ENCODE measurements around the gene ZNF205.
A peak's percentile ranks its signal among the peaks of the same experiment; 100 is the strongest.

Gene ZNF205

DNA sequence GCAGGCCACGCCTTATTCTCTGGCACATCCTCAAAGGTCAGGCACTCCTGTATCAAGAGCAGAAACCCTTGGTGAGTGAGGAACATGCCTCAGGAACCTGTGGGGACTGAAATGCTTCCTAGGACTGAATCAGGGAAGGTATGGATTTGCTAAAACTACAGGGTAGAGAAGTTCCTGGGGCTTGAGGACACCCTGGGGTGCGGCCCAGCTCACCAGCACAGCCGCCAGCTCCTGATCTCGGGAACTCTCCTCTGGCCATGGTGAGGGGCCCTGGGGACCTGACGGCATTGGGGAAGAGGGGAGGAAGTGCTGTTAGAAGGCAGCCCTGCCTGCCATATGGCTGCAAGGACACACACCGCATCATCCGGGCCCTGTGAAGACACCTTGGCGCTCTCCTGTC, 20.8 kb upstream of the ZNF205 start:
- H3K18ac ChIP-seq (ENCODE audit: low read length): no peak overlapping the region
- no peak for DNase-seq
- H2BK12ac ChIP-seq (ENCODE audit: low read length): no peak overlapping the region
- no peak overlapping the region for H3K4me3 ChIP-seq (ENCODE audit: low read depth, low read length)
- H3K79me1 ChIP-seq (ENCODE audit: low read length): no peaks in the 10 kb centered on the region
- H2AK5ac ChIP-seq (ENCODE audit: low read length): no peak overlapping the region
- no peaks in the 10 kb centered on the region for H3K36me3 ChIP-seq (ENCODE audit: control insufficient read depth in 1 of 2, insufficient read depth in 2 of 2, low read length in 2 of 2)
- H3K4me1 ChIP-seq (ENCODE audit: control insufficient read depth in 1 of 2, insufficient read depth in 2 of 2, low read length in 2 of 2): no peaks in the 10 kb centered on the region
- no peak overlapping the region for H3K9ac ChIP-seq (ENCODE audit: low read length)
- H3K79me2 ChIP-seq (ENCODE audit: control insufficient read depth, insufficient read depth, low read length, poor library complexity): no peaks in the 10 kb centered on the region
- H4K8ac ChIP-seq (ENCODE audit: low read depth, low read length): no peak overlapping the region
- no peak overlapping the region for H2AFZ ChIP-seq (ENCODE audit: insufficient read depth, low read length, poor library complexity)
- no peak overlapping the region for H3K4me2 ChIP-seq (ENCODE audit: low read length)
- WGBS (ENCODE audit: extremely low coverage, insufficient coverage, insufficient read length): no CpG with 5 or more reads among the region's 8 CpGs
- no peaks in the 10 kb centered on the region for H3K27me3 ChIP-seq (ENCODE audit: insufficient read depth, low read length)
- no peak overlapping the region for H3K27ac ChIP-seq (ENCODE audit: low read depth, low read length)
- no peaks in the 10 kb centered on the region for H3K9me3 ChIP-seq (ENCODE audit: insufficient read depth, low read depth, low read length)
- H4K91ac ChIP-seq (ENCODE audit: low read depth, low read length): no peak overlapping the region
- no peak overlapping the region for H2BK120ac ChIP-seq (ENCODE audit: insufficient read depth, low read length, poor library complexity)
- no peak overlapping the region for H3K4ac ChIP-seq (ENCODE audit: low read depth, low read length)
- H3K23ac ChIP-seq (ENCODE audit: low read length): no peak overlapping the region
- H3K14ac ChIP-seq (ENCODE audit: low read length): no peak overlapping the region
- H4K12ac ChIP-seq (ENCODE audit: low read depth, low read length): no peak overlapping the region
- no peak overlapping the region for H2BK5ac ChIP-seq (ENCODE audit: low read depth, low read length, poor library complexity)

DNA sequence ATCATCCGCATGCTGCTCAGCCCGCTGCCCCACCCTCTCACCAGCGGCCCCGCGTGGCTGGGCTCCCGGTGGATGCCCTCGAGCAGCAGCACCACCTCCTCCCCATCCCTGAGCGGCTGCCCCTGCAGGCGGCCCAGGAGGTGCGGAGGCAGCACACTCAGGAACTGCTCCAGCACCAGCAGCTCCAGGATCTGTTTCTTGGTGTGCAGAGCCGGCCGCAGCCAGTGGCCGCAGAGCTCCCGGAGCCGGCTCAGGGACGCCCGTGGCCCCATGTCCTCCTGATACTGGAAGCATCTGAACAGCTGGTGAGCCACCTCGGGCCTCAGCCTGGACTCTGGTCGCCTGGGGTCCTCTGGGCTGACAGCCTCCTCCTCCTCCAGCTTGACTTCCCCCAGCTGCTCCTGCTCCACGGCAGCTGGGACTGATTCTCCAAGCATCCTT, 19.9 kb upstream of the ZNF205 start:
- no peak overlapping the region for H2AK5ac ChIP-seq (ENCODE audit: low read length)
- H2BK5ac ChIP-seq (ENCODE audit: low read depth, low read length, poor library complexity): no peak overlapping the region
- no peak overlapping the region for H3K27ac ChIP-seq (ENCODE audit: low read depth, low read length)
- no peak overlapping the region for H3K4me3 ChIP-seq (ENCODE audit: low read depth, low read length)
- no peaks in the 10 kb centered on the region for H3K4me1 ChIP-seq (ENCODE audit: control insufficient read depth in 1 of 2, insufficient read depth in 2 of 2, low read length in 2 of 2)
- H3K23ac ChIP-seq (ENCODE audit: low read length): no peak overlapping the region
- no peak overlapping the region for H2AFZ ChIP-seq (ENCODE audit: insufficient read depth, low read length, poor library complexity)
- H3K79me2 ChIP-seq (ENCODE audit: control insufficient read depth, insufficient read depth, low read length, poor library complexity): no peaks in the 10 kb centered on the region
- DNase-seq: no peak
- no peak overlapping the region for H3K14ac ChIP-seq (ENCODE audit: low read length)
- no peak overlapping the region for H3K9ac ChIP-seq (ENCODE audit: low read length)
- H3K18ac ChIP-seq (ENCODE audit: low read length): no peak overlapping the region
- H2BK12ac ChIP-seq (ENCODE audit: low read length): no peak overlapping the region
- no peak overlapping the region for H2BK120ac ChIP-seq (ENCODE audit: insufficient read depth, low read length, poor library complexity)
- no CpG with 5 or more reads among the region's 20 CpGs for WGBS (ENCODE audit: extremely low coverage, insufficient coverage, insufficient read length)
- H3K27me3 ChIP-seq (ENCODE audit: insufficient read depth, low read length): no peaks in the 10 kb centered on the region
- H3K36me3 ChIP-seq (ENCODE audit: control insufficient read depth in 1 of 2, insufficient read depth in 2 of 2, low read length in 2 of 2): no peaks in the 10 kb centered on the region
- H3K4ac ChIP-seq (ENCODE audit: low read depth, low read length): no peak overlapping the region
- H3K79me1 ChIP-seq (ENCODE audit: low read length): no peaks in the 10 kb centered on the region
- H4K8ac ChIP-seq (ENCODE audit: low read depth, low read length): no peak overlapping the region
- H4K91ac ChIP-seq (ENCODE audit: low read depth, low read length): no peak overlapping the region
- no peak overlapping the region for H4K12ac ChIP-seq (ENCODE audit: low read depth, low read length)
- H3K9me3 ChIP-seq (ENCODE audit: insufficient read depth, low read depth, low read length): no peaks in the 10 kb centered on the region
- no peak overlapping the region for H3K4me2 ChIP-seq (ENCODE audit: low read length)

DNA sequence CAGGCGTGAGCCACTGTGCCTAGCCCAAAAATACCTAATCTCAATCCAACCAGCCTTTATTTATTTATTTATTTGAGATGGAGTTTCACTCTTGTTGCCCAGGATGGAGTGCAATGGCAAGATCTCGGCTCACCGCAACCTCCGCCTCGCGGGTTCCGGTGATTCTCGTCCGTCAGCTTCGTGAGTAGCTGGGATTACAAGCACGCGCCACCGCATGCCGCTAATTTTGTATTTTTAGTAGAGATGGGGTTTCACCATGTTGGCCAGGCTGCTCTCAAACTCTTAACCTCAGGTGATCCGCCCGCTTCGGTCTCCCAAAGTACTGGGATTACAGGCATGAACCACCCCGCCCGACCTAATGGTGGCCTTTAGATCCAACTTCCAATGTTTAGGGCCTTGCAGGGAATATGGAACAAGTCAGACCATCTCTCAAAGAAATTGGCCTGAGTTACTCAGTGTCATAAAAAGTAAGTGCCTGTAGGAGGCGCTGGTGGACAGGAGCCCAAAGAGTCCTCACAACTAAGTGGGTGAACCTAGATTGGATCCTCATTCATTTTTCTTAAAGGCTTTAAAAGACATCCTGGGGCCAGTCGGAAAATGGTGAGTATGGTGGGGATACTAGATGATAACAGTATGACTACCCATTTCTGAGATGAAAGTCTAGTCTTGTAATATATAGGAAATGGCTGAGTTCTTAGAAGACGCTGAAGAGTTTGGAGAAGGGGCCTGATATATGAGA, 17.9 kb upstream of the ZNF205 start:
- H3K4me1 ChIP-seq (ENCODE audit: control insufficient read depth in 1 of 2, insufficient read depth in 2 of 2, low read length in 2 of 2): peaks cover 4 to 9% of the 10 kb centered on the region in 2 experiments
- H2BK12ac ChIP-seq (ENCODE audit: low read length): no peak overlapping the region
- H2AFZ ChIP-seq (ENCODE audit: insufficient read depth, low read length, poor library complexity): no peak overlapping the region
- no peak overlapping the region for H3K4me3 ChIP-seq (ENCODE audit: low read depth, low read length)
- WGBS (ENCODE audit: extremely low coverage, insufficient coverage, insufficient read length): no CpG with 5 or more reads among the region's 22 CpGs
- H3K36me3 ChIP-seq (ENCODE audit: control insufficient read depth in 1 of 2, insufficient read depth in 2 of 2, low read length in 2 of 2): no peaks in the 10 kb centered on the region
- H3K4ac ChIP-seq (ENCODE audit: low read depth, low read length): no peak overlapping the region
- H4K8ac ChIP-seq (ENCODE audit: low read depth, low read length): no peak overlapping the region
- peaks cover 2% of the 10 kb centered on the region for H3K9me3 ChIP-seq (ENCODE audit: insufficient read depth, low read depth, low read length)
- H3K14ac ChIP-seq (ENCODE audit: low read length): no peak overlapping the region
- no peak overlapping the region for H4K12ac ChIP-seq (ENCODE audit: low read depth, low read length)
- H3K18ac ChIP-seq (ENCODE audit: low read length): no peak overlapping the region
- no peaks in the 10 kb centered on the region for H3K79me2 ChIP-seq (ENCODE audit: control insufficient read depth, insufficient read depth, low read length, poor library complexity)
- H2BK5ac ChIP-seq (ENCODE audit: low read depth, low read length, poor library complexity): no peak overlapping the region
- no peak overlapping the region for H3K23ac ChIP-seq (ENCODE audit: low read length)
- peaks cover under 1% of the 10 kb centered on the region for H3K79me1 ChIP-seq (ENCODE audit: low read length)
- no peak overlapping the region for H3K9ac ChIP-seq (ENCODE audit: low read length)
- no peak overlapping the region for H2AK5ac ChIP-seq (ENCODE audit: low read length)
- peak; percentile 24 to 68 for DNase-seq
- no peaks in the 10 kb centered on the region for H3K27me3 ChIP-seq (ENCODE audit: insufficient read depth, low read length)
- no peak overlapping the region for H2BK120ac ChIP-seq (ENCODE audit: insufficient read depth, low read length, poor library complexity)
- H3K27ac ChIP-seq (ENCODE audit: low read depth, low read length): no peak overlapping the region
- H4K91ac ChIP-seq (ENCODE audit: low read depth, low read length): no peak overlapping the region
- no peak overlapping the region for H3K4me2 ChIP-seq (ENCODE audit: low read length)

DNA sequence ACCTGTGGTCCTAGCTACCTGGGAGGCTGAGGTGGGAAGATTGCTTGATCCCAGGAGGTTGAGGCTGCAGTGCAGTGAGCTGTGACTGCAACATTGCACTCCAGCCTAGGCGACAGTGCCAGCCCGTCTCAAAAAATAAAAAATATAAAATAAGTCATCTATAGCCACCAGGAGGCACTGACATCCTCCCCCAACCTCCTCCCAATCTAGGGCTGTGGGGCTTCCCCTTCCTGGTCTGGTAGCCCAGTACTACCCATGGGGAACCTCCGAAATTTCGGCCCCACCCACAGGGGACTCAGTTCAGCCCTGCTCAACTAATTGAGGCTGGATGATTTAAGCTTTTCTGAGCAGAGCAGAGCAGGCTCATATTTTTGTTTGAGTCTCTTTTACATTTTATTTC, 16.5 kb upstream of the ZNF205 start:
- no peak overlapping the region for H3K27ac ChIP-seq (ENCODE audit: low read depth, low read length)
- H3K14ac ChIP-seq (ENCODE audit: low read length): no peak overlapping the region
- no peak overlapping the region for H3K23ac ChIP-seq (ENCODE audit: low read length)
- H3K9ac ChIP-seq (ENCODE audit: low read length): no peak overlapping the region
- no peak overlapping the region for H3K18ac ChIP-seq (ENCODE audit: low read length)
- no peak overlapping the region for H4K8ac ChIP-seq (ENCODE audit: low read depth, low read length)
- H3K4me3 ChIP-seq (ENCODE audit: low read depth, low read length): no peak overlapping the region
- H2BK120ac ChIP-seq (ENCODE audit: insufficient read depth, low read length, poor library complexity): no peak overlapping the region
- H2AFZ ChIP-seq (ENCODE audit: insufficient read depth, low read length, poor library complexity): no peak overlapping the region
- H3K36me3 ChIP-seq (ENCODE audit: control insufficient read depth in 1 of 2, insufficient read depth in 2 of 2, low read length in 2 of 2): no peaks in the 10 kb centered on the region
- H2AK5ac ChIP-seq (ENCODE audit: low read length): no peak overlapping the region
- H3K79me2 ChIP-seq (ENCODE audit: control insufficient read depth, insufficient read depth, low read length, poor library complexity): no peaks in the 10 kb centered on the region
- H3K9me3 ChIP-seq (ENCODE audit: insufficient read depth, low read depth, low read length): peaks cover 2% of the 10 kb centered on the region
- peaks cover 6% of the 10 kb centered on the region for H3K79me1 ChIP-seq (ENCODE audit: low read length)
- no CpG with 5 or more reads among the region's 4 CpGs for WGBS (ENCODE audit: extremely low coverage, insufficient coverage, insufficient read length)
- no peak overlapping the region for H4K91ac ChIP-seq (ENCODE audit: low read depth, low read length)
- no peak overlapping the region for H4K12ac ChIP-seq (ENCODE audit: low read depth, low read length)
- no peak overlapping the region for H2BK12ac ChIP-seq (ENCODE audit: low read length)
- H3K4ac ChIP-seq (ENCODE audit: low read depth, low read length): no peak overlapping the region
- peaks cover 9 to 13% of the 10 kb centered on the region in 2 experiments for H3K4me1 ChIP-seq (ENCODE audit: control insufficient read depth in 1 of 2, insufficient read depth in 2 of 2, low read length in 2 of 2)
- H2BK5ac ChIP-seq (ENCODE audit: low read depth, low read length, poor library complexity): no peak overlapping the region
- H3K27me3 ChIP-seq (ENCODE audit: insufficient read depth, low read length): no peaks in the 10 kb centered on the region
- DNase-seq: peak in 1 of 2 donors; percentile 24
- H3K4me2 ChIP-seq (ENCODE audit: low read length): no peak overlapping the region
